ENCODE measurements around the gene GXYLT1.

GRCh38 chr12:42144158-42144407 lies 591 bp downstream of the GXYLT1 start:
- TF ChIP-seq CTCF (IDR thresholded peaks at IDR 0.05) = no peak
- TF ChIP-seq EP300 (IDR thresholded peaks at IDR 0.05) = no peak
- no peak for TF ChIP-seq POLR2A (IDR thresholded peaks at IDR 0.05)

Data from ovary (tissue), 3 donors.